Activated CD4-positive, alpha-beta T cell treated with anti-CD3 and anti-CD28 coated beads, Interleukin-2, amount 50 U/mL, for 24 hours (primary cell): ENCODE data around the gene HEATR5A.
"Not testable (repeated sequence)": the region's sequence is repeated elsewhere in the genome, so short reads cannot be mapped to it uniquely, and the experiment has no call there.

Source experiments
- DNase-seq, 2 donors: peaks; one replicate each; pipeline ENCODE4 v3.0.0-alpha.2; 2020; ENCODE audit warnings: low read depth in 1 of 2, low spot score in 1 of 2

The HEATR5A gene

GRCh38 chr14:31286456-31287293 is 133.7 kb downstream of the HEATR5A start:
- peak in 1 of 2 donors; percentile 1 for DNase-seq

GRCh38 chr14:31283578-31284252 is 136.6 kb downstream of the HEATR5A start:
- no peak for DNase-seq

DNA sequence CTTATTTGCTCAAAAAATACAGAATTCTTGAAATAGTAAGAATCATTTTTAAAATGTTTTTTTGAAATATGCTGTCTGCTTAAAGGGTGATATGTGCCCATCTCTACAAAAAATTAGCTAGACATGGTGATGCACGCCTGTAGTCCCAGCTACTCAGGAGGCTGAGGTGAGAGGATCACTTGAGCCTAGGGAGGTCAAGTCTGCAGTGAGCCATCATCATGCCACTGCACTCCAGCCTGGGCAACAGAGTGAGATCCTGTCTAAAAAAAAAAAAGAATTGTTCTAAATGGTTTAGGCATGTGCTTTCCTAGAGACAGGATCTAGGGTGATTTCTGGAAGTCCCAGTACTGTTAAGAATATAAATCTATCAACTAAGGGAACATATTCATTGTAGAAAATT is 137.2 kb downstream of the HEATR5A start:
- no peak for DNase-seq

DNA sequence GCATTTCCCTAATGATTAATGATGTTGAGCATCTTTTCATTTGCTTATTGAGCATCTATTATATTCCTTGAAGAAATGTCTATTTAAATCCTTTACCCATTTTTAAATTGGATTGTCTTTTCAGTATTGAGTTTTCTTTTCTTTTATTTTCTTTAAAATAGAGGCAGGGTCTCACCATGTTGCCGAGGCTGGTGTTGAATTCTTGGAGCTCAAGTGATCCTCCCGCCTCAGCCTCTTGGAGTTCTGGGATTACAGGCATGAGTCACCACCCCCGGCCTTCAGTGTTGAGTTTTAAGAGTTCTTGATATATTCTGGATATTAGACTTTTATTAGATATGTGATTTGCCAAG is 139.5 kb downstream of the HEATR5A start:
- DNase-seq = no peak

- DNase-seq = no peak
Observed at GRCh38 chr14:31280132-31280870, 140.0 kb downstream of the HEATR5A start.

- DNase-seq = no peak
Observed at GRCh38 chr14:31278883-31279282, 141.5 kb downstream of the HEATR5A start.

DNA sequence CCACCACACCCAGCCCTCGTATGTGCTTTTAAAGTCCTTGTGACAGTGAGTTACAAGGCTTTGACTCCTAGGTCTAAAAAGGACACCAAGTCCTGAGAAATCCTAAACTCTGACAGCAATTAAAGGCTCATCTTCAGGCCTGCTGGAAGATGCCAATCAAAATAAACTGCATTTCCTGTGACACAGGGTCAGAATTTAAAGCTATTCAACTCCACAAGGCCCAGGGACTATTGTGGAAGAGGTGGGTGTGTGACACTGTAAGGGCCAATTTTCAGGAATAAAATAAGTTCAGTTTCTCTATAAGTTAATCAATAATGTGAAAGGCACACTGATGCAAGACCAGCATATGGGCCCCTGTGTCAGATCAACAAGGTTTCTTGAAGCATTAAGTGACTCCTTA is 143.3 kb downstream of the HEATR5A start:
- no peak for DNase-seq

- not testable (repeated sequence) for DNase-seq
Observed at GRCh38 chr14:31276417-31276816, 143.9 kb downstream of the HEATR5A start.

DNA sequence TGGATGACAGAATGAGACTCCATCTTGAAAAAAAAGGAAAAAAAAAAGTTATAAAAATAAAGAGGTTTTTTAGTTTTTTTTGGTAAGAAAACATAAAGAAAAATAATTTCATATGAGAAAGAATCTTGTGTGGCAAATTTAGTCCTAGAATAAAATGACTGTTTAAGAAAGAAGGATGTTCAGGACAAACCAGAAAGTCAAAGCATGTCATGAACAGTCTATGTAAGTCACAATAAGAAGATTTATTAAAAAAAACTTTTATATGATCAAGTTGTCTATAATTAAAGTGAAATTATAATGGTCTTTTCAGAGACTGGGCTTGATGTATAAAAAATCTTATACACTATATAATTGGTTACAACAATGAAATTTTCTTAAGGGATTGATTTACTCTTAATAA is 144.6 kb downstream of the HEATR5A start:
- no peak for DNase-seq

DNA sequence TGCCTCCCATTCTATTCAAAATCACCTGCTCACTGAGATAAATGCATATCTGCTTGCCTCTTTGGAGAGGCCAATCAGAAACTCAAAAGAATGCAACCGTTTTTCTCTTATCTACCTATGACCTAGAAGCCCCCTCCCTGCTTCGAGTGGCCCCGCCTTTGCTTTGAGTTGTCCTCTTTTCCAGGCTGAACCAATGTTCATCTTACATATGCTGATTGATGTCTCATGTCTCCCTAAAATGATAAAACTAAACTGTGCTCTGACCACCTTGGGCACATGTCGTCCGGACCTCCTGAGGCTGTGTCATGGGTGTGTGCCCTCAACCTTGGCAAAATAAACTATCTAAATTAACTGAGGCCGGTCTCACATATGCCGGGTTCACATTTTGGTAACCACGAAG is 148.7 kb downstream of the HEATR5A start:
- DNase-seq = no peak

- no peak for DNase-seq
Observed at GRCh38 chr14:31270196-31270772, 150.1 kb downstream of the HEATR5A start.

DNA sequence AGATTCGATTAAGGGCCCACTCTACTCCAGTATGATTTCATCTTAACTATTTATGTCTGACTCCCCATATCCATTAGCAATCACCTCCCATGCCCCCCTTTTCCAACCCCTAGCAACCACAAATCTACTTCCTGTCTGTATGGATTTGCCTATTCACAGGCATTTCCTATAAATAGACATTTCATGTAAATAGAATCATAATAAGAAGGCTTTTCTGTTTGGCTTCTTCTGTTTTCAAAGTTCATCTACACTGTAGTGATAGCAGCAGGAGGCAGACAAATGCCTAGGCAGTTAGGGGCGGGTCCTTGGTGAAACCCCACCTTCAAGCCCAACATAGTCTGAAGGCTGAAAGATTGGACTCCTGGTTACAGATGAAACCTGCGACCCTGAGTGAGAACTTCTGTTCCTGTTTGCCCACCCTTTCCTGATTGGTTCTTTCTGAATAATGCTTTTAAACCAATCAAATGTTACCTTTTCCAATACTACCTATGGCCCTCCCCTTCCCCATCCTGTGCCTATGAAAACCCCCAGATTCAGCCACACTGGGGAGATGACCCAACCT is 150.6 kb downstream of the HEATR5A start:
- no peak for DNase-seq

- DNase-seq = no peak
Observed at GRCh38 chr14:31268216-31268615, 152.1 kb downstream of the HEATR5A start.

DNA sequence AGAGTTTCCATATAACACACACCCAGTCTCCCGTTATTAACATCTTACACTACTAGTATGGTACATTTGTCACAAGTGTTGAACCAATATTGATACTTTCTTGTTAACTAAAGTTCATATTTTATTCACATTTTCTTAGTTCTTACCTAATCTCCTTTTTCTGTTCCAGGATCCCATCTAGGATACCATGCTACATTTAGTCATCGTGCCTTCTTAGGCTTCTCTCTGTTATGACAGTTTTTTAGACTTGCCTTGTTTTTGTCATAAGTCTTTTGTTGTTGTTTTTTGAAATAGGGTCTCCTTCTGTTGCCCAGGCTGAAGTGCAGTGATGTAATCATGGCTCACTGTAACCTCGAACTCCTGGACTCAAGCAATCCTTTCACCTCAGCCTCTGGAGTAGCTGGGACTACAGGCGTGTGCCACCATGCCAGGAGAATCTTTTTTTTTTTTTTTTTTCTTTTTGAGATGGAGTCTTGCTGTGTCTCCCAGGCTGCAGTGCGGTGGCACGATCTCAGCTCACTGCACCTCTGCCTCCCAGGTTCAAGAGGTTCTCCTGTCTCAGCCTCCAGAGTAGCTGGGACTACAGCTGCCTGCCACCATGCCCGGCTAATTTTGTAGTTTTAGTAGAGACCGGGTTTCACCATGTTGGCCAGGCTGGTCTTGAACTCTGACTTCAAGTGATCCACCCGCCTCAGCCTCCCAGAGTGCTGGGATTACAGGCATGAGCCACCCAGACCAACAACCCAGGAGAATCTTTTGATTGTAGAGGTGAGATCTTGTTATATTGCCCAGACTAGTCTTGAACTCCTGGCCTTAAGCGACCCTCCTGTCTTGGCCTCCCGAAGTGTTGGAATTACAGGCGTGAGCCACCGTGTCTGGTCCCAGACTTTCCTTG is 153.7 kb downstream of the HEATR5A start:
- DNase-seq = no peak

- no peak for DNase-seq
Observed at GRCh38 chr14:31265701-31266398, 154.5 kb downstream of the HEATR5A start.

- no peak for DNase-seq
Observed at GRCh38 chr14:31263485-31264133, 156.7 kb downstream of the HEATR5A start.

DNA sequence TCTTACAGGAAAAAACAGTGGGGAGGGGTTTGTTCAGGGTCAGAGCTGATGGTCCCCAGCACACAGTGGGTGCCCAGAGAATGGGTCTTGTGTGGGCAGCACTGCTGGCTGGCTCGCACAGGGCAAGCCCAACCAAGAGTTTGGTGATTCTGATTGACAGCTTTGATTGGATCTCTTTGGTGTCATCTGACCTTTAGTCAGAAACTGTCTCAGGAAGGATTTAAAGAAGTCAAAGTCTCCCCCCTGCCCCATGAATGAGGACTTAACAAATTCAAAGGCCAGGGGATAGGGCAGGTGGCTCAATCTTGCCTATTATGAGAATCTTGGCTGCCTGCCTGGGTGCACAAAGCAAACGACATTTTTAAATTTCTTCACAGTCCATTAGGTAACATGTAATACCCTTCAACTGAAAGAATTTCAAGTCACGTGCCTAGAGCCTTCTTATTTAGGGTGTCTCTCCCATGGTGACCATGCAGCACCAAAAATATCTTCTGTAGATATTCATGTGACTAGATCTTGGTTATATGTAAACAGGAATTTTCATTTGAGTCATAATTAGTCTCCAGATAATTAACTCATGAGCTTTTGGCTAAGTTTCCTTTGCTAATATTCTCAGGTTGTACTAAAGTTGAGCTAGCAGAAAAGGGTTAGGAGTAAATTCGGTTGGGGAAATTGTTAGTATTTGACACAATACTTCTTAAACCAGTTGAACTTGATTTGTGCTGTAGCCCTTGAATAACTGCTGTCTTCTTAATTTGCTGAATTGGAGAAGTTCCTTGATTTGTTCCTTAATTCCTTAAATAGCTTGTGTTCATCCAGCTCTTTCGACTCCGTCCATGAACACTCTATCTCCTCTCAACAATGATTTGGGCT is 158.3 kb downstream of the HEATR5A start:
- DNase-seq = no peak

- no peak for DNase-seq
Observed at GRCh38 chr14:31261523-31261858, 158.9 kb downstream of the HEATR5A start.
